ENCODE results near the gene NQO2.
"Not testable (repeated sequence)": the region's sequence is repeated elsewhere in the genome, so short reads cannot be mapped to it uniquely, and the experiment has no call there.

- TF ChIP-seq POLR2A, CTCF, EP300 (IDR thresholded peaks at IDR 0.05): not testable (repeated sequence)
Observed at GRCh38 chr6:3063340-3063732, 63.6 kb downstream of the NQO2 start.

Data from ovary (tissue), 3 donors.